GM23338 (cell line): ENCODE data around the gene THAP8. TPM values are rescaled to one million over a fixed set of nuclear protein-coding genes. Genes with fewer than 3 reads are reported as not detected.
A peak's percentile ranks its signal among the peaks of the same experiment; 100 is the strongest.

ENCODE experiments used
- ATAC-seq: fragments of 200-7000 bp; cut with Tn5 transposase; 3 replicates; pipeline ENCODE4 v1.9.1; 2020
- DNase-seq: peaks from one replicate; pipeline ENCODE4 v3.0.0-alpha.2; 2015; ENCODE audit warnings: low spot score
- H2AFZ ChIP-seq: fragments of 200-600 bp; sonication (generic); 2 replicates; pipeline ENCODE4 v1.8.0; 2016; ENCODE audit warnings: antibody characterized with exemption, mild to moderate bottlenecking, moderate library complexity
- H3F3A ChIP-seq: fragments of 200-600 bp; sonication (generic); replicated peaks from 2 replicates; pipeline ENCODE4 v1.8.0; 2017; ENCODE audit warnings: antibody characterized with exemption, mixed run types, low read depth
- H3K27ac ChIP-seq: fragments of 200-600 bp; sonication (generic); 2 replicates; pipeline ENCODE4 v1.6.1; 2016; ENCODE audit warnings: low read depth
- H3K27me3 ChIP-seq: fragments of 200-600 bp; sonication (generic); 2 replicates; pipeline ENCODE4 v1.8.0; 2016; ENCODE audit warnings: mild to moderate bottlenecking, mixed run types, moderate library complexity; ENCODE audit not compliant: insufficient read depth
- H3K36me3 ChIP-seq: fragments of 200-600 bp; sonication (generic); 2 replicates; pipeline ENCODE4 v1.8.0; 2016; ENCODE audit warnings: mild to moderate bottlenecking; ENCODE audit not compliant: insufficient read depth
- H3K4me1 ChIP-seq: fragments of 200-600 bp; sonication (generic); 2 replicates; pipeline ENCODE4 v1.8.0; 2016; ENCODE audit warnings: mild to moderate bottlenecking, moderate library complexity; ENCODE audit not compliant: insufficient read depth
- H3K4me2 ChIP-seq: fragments of 200-600 bp; sonication (generic); 2 replicates; pipeline ENCODE4 v1.7.1; 2017; ENCODE audit warnings: mixed run types
- H3K4me3 ChIP-seq: fragments of 200-600 bp; sonication (generic); 2 replicates; pipeline ENCODE4 v1.6.1; 2016; ENCODE audit warnings: mixed run types
- H3K79me2 ChIP-seq: fragments of 200-600 bp; sonication (generic); replicated peaks from 2 replicates; pipeline ENCODE4 v1.8.0; 2017; ENCODE audit warnings: mild to moderate bottlenecking; ENCODE audit not compliant: insufficient read depth
- H3K9me2 ChIP-seq: fragments of 200-600 bp; sonication (generic); 2 replicates; pipeline ENCODE4 v1.8.0; 2017; ENCODE audit not compliant: insufficient read depth
- H4K20me1 ChIP-seq: fragments of 200-600 bp; sonication (generic); replicated peaks from 2 replicates; pipeline ENCODE4 v1.8.0; 2017; ENCODE audit warnings: mild to moderate bottlenecking; ENCODE audit not compliant: insufficient read depth
- H3K27ac Mint-ChIP-seq: 2 replicates; pipeline ENCODE4 v1.8.0; 2020; ENCODE audit warnings: inconsistent platforms, mild to moderate bottlenecking, moderate library complexity, mixed read lengths
- H3K27me3 Mint-ChIP-seq: 3 replicates; pipeline ENCODE4 v1.8.0; 2022; ENCODE audit warnings: low read depth, mild to moderate bottlenecking, moderate library complexity, mixed read lengths, inconsistent platforms; ENCODE audit not compliant: insufficient read depth, poor library complexity
- H3K36me3 Mint-ChIP-seq: 3 replicates; pipeline ENCODE4 v1.8.0; 2021; ENCODE audit warnings: low read depth, mild to moderate bottlenecking, inconsistent platforms, moderate library complexity, mixed read lengths
- H3K4me1 Mint-ChIP-seq: 3 replicates; pipeline ENCODE4 v1.8.0; 2020; ENCODE audit warnings: mild to moderate bottlenecking, inconsistent platforms, mixed read lengths
- H3K4me3 Mint-ChIP-seq: 3 replicates; pipeline ENCODE4 v1.8.0; 2021; ENCODE audit warnings: moderate library complexity, mild to moderate bottlenecking, inconsistent platforms, mixed read lengths
- H3K9me3 Mint-ChIP-seq: 3 replicates; pipeline ENCODE4 v1.8.0; 2020; ENCODE audit warnings: moderate library complexity, mild to moderate bottlenecking, inconsistent platforms, mixed read lengths
- CREB1 ChIP-seq: fragments of 250-450 bp; sonication (Bioruptor Pico); IDR thresholded peaks from 2 replicates; pipeline ENCODE4 v1.5.0; 2020; ENCODE audit warnings: low read depth, mild to moderate bottlenecking, moderate library complexity
- EZH2 ChIP-seq: fragments of 200-600 bp; sonication (generic); IDR thresholded peaks from one replicate; pipeline ENCODE4 v1.8.0; 2017; ENCODE audit warnings: antibody characterized with exemption, mild to moderate bottlenecking, low read depth; ENCODE audit not compliant: unreplicated experiment
- EZH2phosphoT487 ChIP-seq: fragments of 200-600 bp; sonication (generic); IDR thresholded peaks from one replicate; pipeline ENCODE4 v1.8.1; 2018; ENCODE audit warnings: antibody characterized with exemption; ENCODE audit not compliant: unreplicated experiment
- JUNB ChIP-seq: IDR thresholded peaks from one replicate; pipeline ENCODE4 v1.6.1; 2016; ENCODE audit warnings: antibody characterized with exemption; ENCODE audit not compliant: unreplicated experiment
- NANOG ChIP-seq: IDR thresholded peaks from 2 replicates; pipeline ENCODE4 v1.6.1; 2016; ENCODE audit warnings: antibody characterized with exemption, borderline replicate concordance
- POLR2AphosphoS5 ChIP-seq: IDR thresholded peaks from 2 replicates; pipeline ENCODE4 v1.6.1; 2016; ENCODE audit warnings: antibody characterized with exemption, low read depth
- ZNF331 ChIP-seq: fragments of 250-450 bp; sonication (Bioruptor Pico); IDR thresholded peaks from 2 replicates; pipeline ENCODE4 v1.5.0; 2020; ENCODE audit warnings: low read depth, mild to moderate bottlenecking, moderate library complexity
- polyA plus RNA-seq: library from polyadenylated mRNA; unstranded; fragments of >200 nt; fragmentation: Nextera tagmentation; extraction: Ambion mirVana; gene quantifications from 2 replicates; pipeline ENCODE4 v1.2.1, GENCODE V29; 2016
- total RNA-seq: library from RNA; depleted of rRNA; stranded (reverse); fragments of >200 nt; shearing (Covaris generic); gene quantifications from 2 replicates; pipeline ENCODE4 v1.2.3, GENCODE V29; 2014
- TF ChIP-seq, protein P1 (sequence below): IDR thresholded peaks from 2 replicates; pipeline ENCODE4 v1.6.1; 2016; ENCODE audit warnings: antibody characterized with exemption
- TF ChIP-seq, protein P2 (sequence below), 2 experiments: fragments of 200-600 bp in 1 of 2; sonication (generic) in 1 of 2; conservative IDR thresholded peaks; 2 replicates each; pipeline versions ENCODE4 v1.5.1 to v1.6.1; 2016 to 2017; ENCODE audit warnings: antibody characterized with exemption in 2 of 2, low read depth in 2 of 2, mild to moderate bottlenecking in 2 of 2, moderate library complexity in 1 of 2
- TF ChIP-seq, protein P3 (sequence below): IDR thresholded peaks from one replicate; pipeline ENCODE4 v1.6.1; 2018; ENCODE audit warnings: antibody characterized with exemption; ENCODE audit not compliant: unreplicated experiment

The THAP8 gene
- total and polyA plus RNA-seq, 2 experiments from 2014 or later, result 12.7 to 13.7 TPM

DNA sequence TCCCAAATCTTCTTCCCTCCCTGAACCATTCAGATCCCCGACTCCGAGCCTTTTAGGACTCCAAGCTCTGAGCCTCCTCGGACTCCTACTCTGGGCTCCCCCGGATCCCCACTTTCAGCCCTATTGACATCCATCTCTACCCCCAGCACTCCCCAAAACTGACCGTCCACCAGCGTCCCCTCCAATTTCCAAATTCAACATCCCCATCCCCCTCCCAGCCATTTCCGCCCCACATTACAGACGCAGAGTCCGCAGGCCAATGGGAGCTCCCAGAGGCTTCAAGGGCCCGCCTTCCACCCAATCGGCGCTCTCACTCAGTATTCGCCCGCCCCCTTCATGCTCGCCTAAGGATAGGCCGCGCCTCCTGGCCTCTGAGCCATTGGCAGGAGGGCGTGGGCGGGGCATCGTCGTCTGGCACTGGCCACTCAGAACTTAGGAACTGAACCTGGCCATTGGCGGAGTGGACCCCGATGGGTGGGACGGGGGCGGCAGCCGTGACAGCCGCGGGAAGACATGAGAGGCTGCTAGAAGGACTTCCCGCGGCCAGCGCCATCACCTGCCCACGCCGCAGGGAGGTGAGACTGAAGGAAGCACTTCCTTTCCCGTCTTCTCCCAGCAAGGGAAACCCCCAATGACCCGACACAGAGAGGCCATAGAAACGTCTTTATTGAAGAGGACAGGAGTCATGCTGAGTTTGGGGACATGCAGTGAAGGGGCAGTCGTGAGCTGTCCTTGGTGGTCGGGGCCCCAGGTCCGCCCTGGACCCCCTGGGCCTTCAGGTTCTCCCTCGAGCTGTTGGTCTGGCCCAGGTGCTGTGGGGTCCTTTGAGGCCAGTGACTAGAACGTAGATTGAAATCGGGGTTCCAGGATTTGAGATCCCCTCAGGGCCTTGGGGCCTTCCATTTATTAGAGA, 39.8 kb downstream of the THAP8 start, which contains the start of gene ALKBH6:
ALKBH6 (minus strand) TSS at position 202 of the 913 bp plus-strand sequence. CDS start 816 bp downstream, outside the sequence.
- peak within 1 kb of the TSS; percentile 81 for H3K4me3 ChIP-seq
- Mint-ChIP-seq H3K4me3 (peak within 1 kb of the TSS; percentile 97), H3K4me1 (peaks cover 29% of the 10 kb centered on the region), H3K27ac (peak within 1 kb of the TSS; percentile 95), H3K27me3 (peaks cover 17% of the 10 kb centered on the region), H3K9me3 (no peaks in the 10 kb centered on the region), H3K36me3 (peaks cover 15% of the 10 kb centered on the region; the same call in 1 of the 3 replicates)
- ATAC-seq, result peak; percentile 96
- H3K36me3 ChIP-seq, result no peaks in the 10 kb centered on the region
- H3K79me2 ChIP-seq, result peaks cover 9% of the 10 kb centered on the region
- no peaks in the 10 kb centered on the region for H3K9me2 ChIP-seq
- H3K27me3 ChIP-seq, result no peaks in the 10 kb centered on the region
- DNase-seq, result peak; percentile 100
- no peak within 1 kb of the TSS for H3K27ac ChIP-seq
- TF ChIP-seq EZH2phosphoT487, result no peak
- TF ChIP-seq JUNB, result no peak
- no peak for TF ChIP-seq ZNF331 (CRISPR knock-in tag)
- TF ChIP-seq, protein P1, sequence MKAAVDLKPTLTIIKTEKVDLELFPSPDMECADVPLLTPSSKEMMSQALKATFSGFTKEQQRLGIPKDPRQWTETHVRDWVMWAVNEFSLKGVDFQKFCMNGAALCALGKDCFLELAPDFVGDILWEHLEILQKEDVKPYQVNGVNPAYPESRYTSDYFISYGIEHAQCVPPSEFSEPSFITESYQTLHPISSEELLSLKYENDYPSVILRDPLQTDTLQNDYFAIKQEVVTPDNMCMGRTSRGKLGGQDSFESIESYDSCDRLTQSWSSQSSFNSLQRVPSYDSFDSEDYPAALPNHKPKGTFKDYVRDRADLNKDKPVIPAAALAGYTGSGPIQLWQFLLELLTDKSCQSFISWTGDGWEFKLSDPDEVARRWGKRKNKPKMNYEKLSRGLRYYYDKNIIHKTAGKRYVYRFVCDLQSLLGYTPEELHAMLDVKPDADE, result no peak
- peak; percentile 80 for TF ChIP-seq POLR2AphosphoS5
- TF ChIP-seq, protein P2, sequence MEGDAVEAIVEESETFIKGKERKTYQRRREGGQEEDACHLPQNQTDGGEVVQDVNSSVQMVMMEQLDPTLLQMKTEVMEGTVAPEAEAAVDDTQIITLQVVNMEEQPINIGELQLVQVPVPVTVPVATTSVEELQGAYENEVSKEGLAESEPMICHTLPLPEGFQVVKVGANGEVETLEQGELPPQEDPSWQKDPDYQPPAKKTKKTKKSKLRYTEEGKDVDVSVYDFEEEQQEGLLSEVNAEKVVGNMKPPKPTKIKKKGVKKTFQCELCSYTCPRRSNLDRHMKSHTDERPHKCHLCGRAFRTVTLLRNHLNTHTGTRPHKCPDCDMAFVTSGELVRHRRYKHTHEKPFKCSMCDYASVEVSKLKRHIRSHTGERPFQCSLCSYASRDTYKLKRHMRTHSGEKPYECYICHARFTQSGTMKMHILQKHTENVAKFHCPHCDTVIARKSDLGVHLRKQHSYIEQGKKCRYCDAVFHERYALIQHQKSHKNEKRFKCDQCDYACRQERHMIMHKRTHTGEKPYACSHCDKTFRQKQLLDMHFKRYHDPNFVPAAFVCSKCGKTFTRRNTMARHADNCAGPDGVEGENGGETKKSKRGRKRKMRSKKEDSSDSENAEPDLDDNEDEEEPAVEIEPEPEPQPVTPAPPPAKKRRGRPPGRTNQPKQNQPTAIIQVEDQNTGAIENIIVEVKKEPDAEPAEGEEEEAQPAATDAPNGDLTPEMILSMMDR (conservative IDR thresholded peaks at IDR 0.05; ENCODE audit: low read depth in 2 of 2), result no peak
- no peak for TF ChIP-seq EZH2
- peak; percentile 77 for TF ChIP-seq CREB1 (CRISPR knock-in tag)
- TF ChIP-seq NANOG, result no peak
- TF ChIP-seq, protein P3, sequence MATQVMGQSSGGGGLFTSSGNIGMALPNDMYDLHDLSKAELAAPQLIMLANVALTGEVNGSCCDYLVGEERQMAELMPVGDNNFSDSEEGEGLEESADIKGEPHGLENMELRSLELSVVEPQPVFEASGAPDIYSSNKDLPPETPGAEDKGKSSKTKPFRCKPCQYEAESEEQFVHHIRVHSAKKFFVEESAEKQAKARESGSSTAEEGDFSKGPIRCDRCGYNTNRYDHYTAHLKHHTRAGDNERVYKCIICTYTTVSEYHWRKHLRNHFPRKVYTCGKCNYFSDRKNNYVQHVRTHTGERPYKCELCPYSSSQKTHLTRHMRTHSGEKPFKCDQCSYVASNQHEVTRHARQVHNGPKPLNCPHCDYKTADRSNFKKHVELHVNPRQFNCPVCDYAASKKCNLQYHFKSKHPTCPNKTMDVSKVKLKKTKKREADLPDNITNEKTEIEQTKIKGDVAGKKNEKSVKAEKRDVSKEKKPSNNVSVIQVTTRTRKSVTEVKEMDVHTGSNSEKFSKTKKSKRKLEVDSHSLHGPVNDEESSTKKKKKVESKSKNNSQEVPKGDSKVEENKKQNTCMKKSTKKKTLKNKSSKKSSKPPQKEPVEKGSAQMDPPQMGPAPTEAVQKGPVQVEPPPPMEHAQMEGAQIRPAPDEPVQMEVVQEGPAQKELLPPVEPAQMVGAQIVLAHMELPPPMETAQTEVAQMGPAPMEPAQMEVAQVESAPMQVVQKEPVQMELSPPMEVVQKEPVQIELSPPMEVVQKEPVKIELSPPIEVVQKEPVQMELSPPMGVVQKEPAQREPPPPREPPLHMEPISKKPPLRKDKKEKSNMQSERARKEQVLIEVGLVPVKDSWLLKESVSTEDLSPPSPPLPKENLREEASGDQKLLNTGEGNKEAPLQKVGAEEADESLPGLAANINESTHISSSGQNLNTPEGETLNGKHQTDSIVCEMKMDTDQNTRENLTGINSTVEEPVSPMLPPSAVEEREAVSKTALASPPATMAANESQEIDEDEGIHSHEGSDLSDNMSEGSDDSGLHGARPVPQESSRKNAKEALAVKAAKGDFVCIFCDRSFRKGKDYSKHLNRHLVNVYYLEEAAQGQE, result peak; percentile 53
- peaks cover 16% of the 10 kb centered on the region; the same call in 1 of the 2 replicates for H3K4me1 ChIP-seq
- peak within 1 kb of the TSS; percentile 87 for H2AFZ ChIP-seq
- H4K20me1 ChIP-seq, result no peaks in the 10 kb centered on the region
- H3K4me2 ChIP-seq, result peak within 1 kb of the TSS; percentile 91
- H3F3A ChIP-seq, result no peaks in the 10 kb centered on the region
